ENCODE data around the gene WAC.
"Not testable (repeated sequence)": the region's sequence is repeated elsewhere in the genome, so short reads cannot be mapped to it uniquely, and the experiment has no call there.

WAC gene

DNA sequence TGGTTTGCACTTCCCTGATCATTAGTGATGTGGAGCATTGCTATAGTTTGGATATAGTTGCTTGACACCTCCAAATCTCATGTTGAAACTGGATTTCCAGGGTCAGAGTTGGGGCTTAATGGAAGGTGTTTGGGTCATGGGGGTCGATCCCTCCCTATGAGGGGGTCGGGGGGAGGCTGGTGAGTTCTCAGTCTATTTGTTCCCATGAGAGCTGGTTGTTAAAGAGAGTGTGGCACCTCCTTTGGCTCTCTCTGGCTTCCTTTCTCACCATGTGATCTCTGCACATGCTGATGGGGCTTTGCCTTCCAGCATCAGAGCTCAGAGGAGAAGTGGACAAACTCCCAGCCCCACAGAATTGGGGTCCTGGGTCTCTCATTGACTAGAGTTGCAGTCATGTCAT is 107.6 kb downstream of the WAC start:
- no peak for DNase-seq (ENCODE audit: low read depth)
- H3K4me3 ChIP-seq (ENCODE audit: low read depth, low read length) = no peak overlapping the region

DNA sequence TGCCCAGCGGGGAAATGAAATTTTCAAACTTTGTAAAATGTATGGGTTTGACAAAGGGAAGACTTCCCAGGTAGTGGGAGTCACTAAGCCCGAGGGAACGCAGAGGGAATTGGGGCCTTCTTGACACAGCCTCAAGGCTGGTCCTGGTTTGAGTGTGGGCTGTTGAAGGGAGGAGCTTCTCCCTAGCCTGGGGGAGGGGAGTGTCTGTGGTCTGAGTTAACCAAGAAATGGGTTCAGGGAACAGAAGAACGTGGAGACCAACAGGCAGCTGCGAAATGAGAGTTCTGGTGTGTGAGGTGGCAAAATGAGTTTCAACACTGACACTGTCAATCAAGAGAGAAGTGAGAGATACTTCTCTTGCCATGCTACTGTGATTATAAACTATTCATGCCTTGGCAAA is 111.7 kb downstream of the WAC start:
- DNase-seq (ENCODE audit: low read depth) = no peak

GRCh38 chr10:28652106-28652505 is 119.2 kb downstream of the WAC start:
- no peak for DNase-seq (ENCODE audit: low read depth)
- H3K4me3 ChIP-seq (ENCODE audit: low read depth, low read length) = no peak overlapping the region

More for the DNA sequence above, 111.7 kb downstream of the WAC start:
- no peak overlapping the region for H3K4me3 ChIP-seq (ENCODE audit: low read depth, low read length)

- no peak for DNase-seq (ENCODE audit: low read depth)
Observed at GRCh38 chr10:28652703-28653102, 119.8 kb downstream of the WAC start.

DNA sequence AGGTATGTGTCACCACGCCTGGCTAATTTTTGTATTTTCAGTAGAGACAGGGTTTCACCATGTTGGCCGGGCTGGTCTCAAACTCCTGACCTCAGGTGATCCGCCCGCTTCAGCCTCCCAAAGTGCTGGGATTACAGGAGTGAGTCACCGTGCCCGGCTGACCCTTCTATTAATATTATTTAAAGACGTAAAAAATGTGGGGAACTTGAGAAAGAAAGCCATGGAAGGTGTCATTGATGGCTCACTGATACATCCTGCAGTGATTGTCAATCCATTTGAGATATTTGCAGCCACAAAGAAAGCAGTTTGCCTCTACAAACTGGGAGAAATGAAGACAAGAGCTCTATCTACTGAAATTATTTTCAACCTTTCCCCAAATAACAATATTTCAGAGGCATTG is 125.9 kb downstream of the WAC start:
- not testable (repeated sequence) for H3K4me3 ChIP-seq (ENCODE audit: low read depth, low read length); DNase-seq (ENCODE audit: low read depth)

More at GRCh38 chr10:28652703-28653102, 119.8 kb downstream of the WAC start:
- H3K4me3 ChIP-seq (ENCODE audit: low read depth, low read length) = no peak overlapping the region

DNA sequence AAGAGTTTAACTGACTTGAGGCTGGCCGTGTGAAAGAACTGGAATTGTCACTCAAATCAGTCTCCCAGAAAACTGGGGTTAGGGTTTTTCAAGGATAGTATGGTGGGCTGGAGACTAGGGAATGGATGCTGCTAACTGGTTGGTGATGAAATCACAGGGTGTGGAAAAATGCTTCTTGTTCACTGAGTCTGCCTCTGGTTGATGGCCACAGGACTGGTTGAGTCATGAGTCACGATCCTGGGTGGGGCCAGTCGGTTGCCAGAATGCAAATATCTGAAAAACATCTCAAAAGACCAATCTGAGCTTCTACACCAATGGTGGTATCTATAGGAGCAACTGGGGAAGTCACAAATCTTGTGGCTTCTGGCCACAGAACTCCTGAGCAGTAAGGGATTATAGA is 128.1 kb downstream of the WAC start:
- H3K4me3 ChIP-seq (ENCODE audit: low read depth, low read length) = no peak overlapping the region

GRCh38 chr10:28663576-28664368 is 130.9 kb downstream of the WAC start:
- no peak overlapping the region for H3K4me3 ChIP-seq (ENCODE audit: low read depth, low read length)
- DNase-seq (ENCODE audit: low read depth) = peak; percentile 49

More for the DNA sequence above, 128.1 kb downstream of the WAC start:
- peak; percentile 49 for DNase-seq (ENCODE audit: low read depth)

DNA sequence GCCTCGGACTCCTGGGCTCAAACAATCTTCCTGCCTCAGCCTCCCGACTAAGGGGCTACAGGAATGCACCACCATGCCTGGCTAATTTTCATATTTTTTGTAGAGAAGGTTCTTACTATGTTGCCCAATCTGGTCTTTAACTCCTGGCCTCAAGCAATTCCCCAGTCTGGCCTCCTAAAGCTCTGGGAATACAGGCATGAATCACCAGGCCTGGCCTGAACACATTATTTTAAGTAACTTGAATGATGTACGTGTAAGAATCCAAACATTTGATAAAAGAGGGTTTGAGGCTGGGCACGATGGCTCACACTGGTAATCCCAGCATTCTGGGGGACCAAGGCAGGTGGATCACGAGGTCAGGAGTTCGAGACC is 131.4 kb downstream of the WAC start:
- H3K4me3 ChIP-seq (ENCODE audit: low read depth, low read length) = no peak overlapping the region
- DNase-seq (ENCODE audit: low read depth) = peak; percentile 58

GRCh38 chr10:28666751-28667467 is 134.0 kb downstream of the WAC start:
- no peak for DNase-seq (ENCODE audit: low read depth)
- no peak overlapping the region for H3K4me3 ChIP-seq (ENCODE audit: low read depth, low read length)

DNA sequence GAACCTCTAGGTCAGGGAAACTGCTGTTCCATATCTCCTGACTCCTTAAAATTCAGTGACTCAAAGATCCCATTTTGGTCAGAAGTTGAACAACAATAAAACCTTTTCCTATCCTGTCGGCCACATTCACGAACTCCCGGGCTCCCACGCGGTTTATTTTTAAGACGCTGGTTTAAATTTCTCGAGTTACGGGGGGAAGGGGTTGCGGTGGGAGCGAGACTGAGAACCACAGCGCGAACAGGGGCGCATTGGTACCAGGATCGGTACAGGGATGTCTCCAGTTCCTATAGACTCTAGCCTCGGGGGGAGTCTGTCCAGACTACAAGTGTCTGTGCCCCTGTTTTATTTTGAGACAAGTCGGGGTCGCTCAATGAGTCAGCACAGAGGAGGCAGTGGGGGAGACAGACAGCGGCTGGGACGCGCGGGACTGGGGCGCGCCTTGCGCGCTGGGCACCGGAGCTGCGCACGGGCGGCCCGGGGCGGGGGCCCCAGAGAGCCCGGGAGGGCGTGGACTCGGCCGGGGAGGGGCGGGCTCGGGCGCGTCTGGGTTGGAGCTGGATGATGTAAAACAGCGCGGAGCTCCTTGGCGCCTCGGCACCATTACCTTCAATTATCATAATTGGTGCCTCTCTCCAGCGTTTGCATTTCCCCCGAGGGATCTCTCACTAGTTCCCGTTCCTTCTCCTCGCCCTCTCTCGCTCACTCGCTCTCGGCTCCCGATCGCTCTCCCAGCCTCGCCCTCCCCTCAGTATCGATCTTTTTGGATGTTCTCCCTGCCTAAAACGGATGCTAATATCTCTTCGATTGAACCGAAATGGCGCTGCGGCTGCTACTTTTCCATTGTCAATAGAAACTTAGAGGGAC is 135.7 kb downstream of the WAC start:
- H3K4me3 ChIP-seq (ENCODE audit: low read depth, low read length) = peak overlapping the region; percentile 50
- DNase-seq (ENCODE audit: low read depth) = no peak

- no peak for DNase-seq (ENCODE audit: low read depth)
- H3K4me3 ChIP-seq (ENCODE audit: low read depth, low read length) = peak overlapping the region; percentile 50
Observed at GRCh38 chr10:28669227-28670173, 136.6 kb downstream of the WAC start.
